Measurements from ENCODE around the gene C10orf105. TPM values are rescaled to one million over a fixed set of nuclear protein-coding genes. Genes with fewer than 3 reads are reported as not detected.

The C10orf105 gene
- total and polyA plus RNA-seq, 2 of the 8 experiments (the other 6 are each of a cell fraction or from before 2014, with no cell fraction given): 0.71 to 0.73 TPM

GRCh38 chr10:71716426-71716825, 3.2 kb downstream of the C10orf105 start:
- ChIA-PET CTCF (ENCODE audit: partially characterized antibody) (interaction anchor here (0.6 to 7.2 kb wide), 21 partner anchors 9 to 934 kb away, joined by 3 to 65 read pairs (median 4); partner anchors contain the start of gene VSIR), POLR2A (ENCODE audit: partially characterized antibody) (no interaction called here)
- no peak overlapping the region for H2BK15ac ChIP-seq (ENCODE audit: low read length)
- FAIRE-seq (no peak), DNase-seq (ENCODE audit: low read depth in 1 of 2, low spot score in 2 of 2) (no peak)
- no peak overlapping the region for H3K14ac ChIP-seq (ENCODE audit: insufficient read length)
- no peak overlapping the region for H4K8ac ChIP-seq (ENCODE audit: extremely low read depth, insufficient read depth, low read length)
- H3K56ac ChIP-seq (replicated peaks; ENCODE audit: insufficient read length, low read depth, low read length): no peak overlapping the region
- H2AFZ ChIP-seq (ENCODE audit: low read length): no peak overlapping the region
- peaks cover 2% of the 10 kb centered on the region; the same call in 1 of the 2 replicates for H3K23me2 ChIP-seq (ENCODE audit: low read depth, low read length)
- H3K27me3 ChIP-seq (replicated peaks in 1 of 4; ENCODE audit: control insufficient read depth in 3 of 4, extremely low read depth in 1 of 4, insufficient read depth in 3 of 4, low read length in 3 of 4): peaks cover 0 to 6% (median 0%) of the 10 kb centered on the region in 4 experiments; a peak in 2 of 7 replicates
- H3K36me3 ChIP-seq (ENCODE audit: control insufficient read depth in 2 of 4, insufficient read depth in 4 of 4, low read length in 3 of 4): no peaks in the 10 kb centered on the region
- H3K4me1 ChIP-seq (replicated peaks in 1 of 4; ENCODE audit: control insufficient read depth in 3 of 4, insufficient read depth in 4 of 4, low read length in 3 of 4): peaks cover 0 to 14% (median 8%) of the 10 kb centered on the region in 4 experiments; a peak in 6 of 7 replicates
- H2BK120ac ChIP-seq (replicated peaks; ENCODE audit: low read depth, low read length): no peak overlapping the region
- TF ChIP-seq EP300 (IDR thresholded peaks at IDR 0.05; ENCODE audit: borderline replicate concordance in 1 of 2, low read depth in 2 of 2, low read length in 2 of 2) (no peak), KDM1A (IDR thresholded peaks at IDR 0.05; ENCODE audit: borderline replicate concordance, low read length) (no peak), ATF3 (IDR thresholded peaks at IDR 0.05; ENCODE audit: insufficient read depth, low read depth, low read length) (no peak), SAP30 (IDR thresholded peaks at IDR 0.05; ENCODE audit: insufficient read depth, insufficient replicate concordance, low read length) (no peak), SP2 (IDR thresholded peaks at IDR 0.05; ENCODE audit: low read length) (no peak)
- no peak overlapping the region for H2BK5ac ChIP-seq (ENCODE audit: low read depth, low read length)
- H3K18ac ChIP-seq (ENCODE audit: extremely low read depth, low read length): no peak overlapping the region
- H3K4me2 ChIP-seq (ENCODE audit: insufficient read depth in 1 of 2, low read depth in 2 of 2, low read length in 2 of 2): no peak overlapping the region
- no peaks in the 10 kb centered on the region for H4K20me1 ChIP-seq (replicated peaks in 1 of 2; ENCODE audit: control insufficient read depth in 1 of 2, insufficient read depth in 2 of 2, low read length in 2 of 2)
- WGBS, 2 experiments (ENCODE audit: extremely low coverage in 1 of 2, insufficient coverage in 1 of 2, insufficient read length in 1 of 2, insufficient replicate concordance in 2 of 2, low coverage in 1 of 2, low lambda C conversion rate in 2 of 2, missing lambda C conversion rate in 1 of 2): 91% methylated on average over 5 of the region's 5 CpGs; no CpG with 5 or more reads in 1 of the 2 experiments
- H3K9ac ChIP-seq (replicated peaks in 1 of 4; ENCODE audit: extremely low read depth in 1 of 4, low read depth in 3 of 4, low read length in 3 of 4): no peak overlapping the region
- H2BK20ac ChIP-seq (ENCODE audit: low read length): no peak overlapping the region; the same call in 1 of the 2 replicates
- H3K79me2 ChIP-seq (ENCODE audit: control insufficient read depth in 1 of 2, insufficient read depth in 2 of 2, low read length in 2 of 2): no peaks in the 10 kb centered on the region
- H3K27ac ChIP-seq (ENCODE audit: low read depth, low read length): no peak overlapping the region
- no peak overlapping the region for H4K91ac ChIP-seq (replicated peaks; ENCODE audit: insufficient read length, low read length)
- H3K23ac ChIP-seq (ENCODE audit: insufficient read length): no peak overlapping the region
- no peak overlapping the region for H3K4me3 ChIP-seq (ENCODE audit: extremely low read depth in 1 of 4, insufficient read depth in 2 of 4, low read depth in 3 of 4, low read length in 4 of 4)
- no peaks in the 10 kb centered on the region for H3K9me3 ChIP-seq (ENCODE audit: insufficient read depth in 2 of 2, low read depth in 1 of 2, low read length in 1 of 2)
- no peak overlapping the region for H2AK5ac ChIP-seq (ENCODE audit: low read depth, low read length)
- no peak overlapping the region for H2BK12ac ChIP-seq (ENCODE audit: low read depth, low read length)
- H3K79me1 ChIP-seq (ENCODE audit: low read depth, low read length): no peaks in the 10 kb centered on the region
- no peak overlapping the region for H4K5ac ChIP-seq (ENCODE audit: insufficient read length, low read depth, low read length)
- H3K4ac ChIP-seq (replicated peaks; ENCODE audit: insufficient read length, low read depth, low read length): no peak overlapping the region
